T-helper 1 cell treated with Interleukin-12 subunit alpha and Interleukin-12 subunit beta and Interleukin-4 antibody, amounts not matched to agents 30 μg/mL and 1 μg/mL, for 36 hours (primary cell): ENCODE results near the gene CLEC16A.
A peak's percentile ranks its signal among the peaks of the same experiment; 100 is the strongest.
"Not testable (repeated sequence)": the region's sequence is repeated elsewhere in the genome, so short reads cannot be mapped to it uniquely, and the experiment has no call there.

Experiments
- H3K27ac Mint-ChIP-seq: one replicate; pipeline ENCODE4 v1.8.0; 2021; ENCODE audit warnings: mild to moderate bottlenecking, mixed read lengths
- H3K27me3 Mint-ChIP-seq: one replicate; pipeline ENCODE4 v1.8.0; 2021; ENCODE audit warnings: low read depth, mixed read lengths
- H3K36me3 Mint-ChIP-seq: one replicate; pipeline ENCODE4 v1.8.0; 2021; ENCODE audit warnings: low read depth, mixed read lengths
- H3K4me1 Mint-ChIP-seq: one replicate; pipeline ENCODE4 v1.8.0; 2021; ENCODE audit warnings: low read depth, mixed read lengths
- H3K4me3 Mint-ChIP-seq: one replicate; pipeline ENCODE4 v1.8.0; 2021; ENCODE audit warnings: mild to moderate bottlenecking, moderate library complexity, mixed read lengths
- H3K9me3 Mint-ChIP-seq: one replicate; pipeline ENCODE4 v1.8.0; 2021; ENCODE audit warnings: mixed read lengths

Gene CLEC16A

DNA sequence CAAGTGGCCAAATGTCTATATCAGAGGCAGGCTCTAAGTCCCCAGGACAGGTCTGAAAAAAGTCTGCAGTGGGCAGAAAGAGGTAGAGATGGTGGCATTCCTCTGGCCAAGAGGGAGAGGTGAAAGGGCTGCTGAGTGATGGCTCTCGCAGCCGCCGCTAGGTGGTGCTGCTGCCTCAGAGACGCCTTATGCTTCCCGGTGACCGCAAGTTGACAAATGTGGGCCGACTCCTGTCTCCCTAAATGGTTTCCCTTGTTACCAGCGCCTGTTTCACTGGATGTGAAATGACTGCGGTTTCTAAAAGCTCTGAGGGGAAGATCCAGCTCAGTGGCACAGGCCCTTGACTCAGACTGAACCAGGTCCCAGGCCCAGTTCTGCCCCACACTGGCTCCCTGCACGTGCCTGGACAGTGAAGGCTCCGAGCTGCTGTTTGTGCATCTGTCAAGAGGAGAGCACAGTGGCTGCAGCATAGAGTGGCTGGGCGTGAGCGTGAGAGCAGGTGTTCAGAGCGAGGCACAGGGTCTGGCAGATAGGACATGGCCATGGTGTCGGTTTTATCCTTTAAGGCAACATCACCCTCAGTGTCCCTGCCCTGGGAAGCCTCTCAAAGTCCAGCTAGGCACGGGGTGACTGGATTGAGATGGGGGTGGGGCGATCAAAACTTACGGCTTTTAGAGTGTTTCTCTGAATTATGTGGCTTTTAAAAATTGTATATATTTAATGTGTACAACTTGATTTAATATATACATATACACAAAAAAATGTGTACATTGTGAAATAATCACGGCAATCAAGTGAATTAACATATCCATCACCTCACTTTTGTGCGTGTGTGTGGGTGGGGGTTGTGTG lies 19.9 kb downstream of the CLEC16A start:
- H3K4me1 Mint-ChIP-seq, result peaks cover 51% of the 10 kb centered on the region
- H3K9me3 Mint-ChIP-seq, result peaks cover 7% of the 10 kb centered on the region
- peak overlapping the region; percentile 91 for H3K27ac Mint-ChIP-seq
- H3K4me3 Mint-ChIP-seq, result peak overlapping the region; percentile 69
- no peaks in the 10 kb centered on the region for H3K27me3 Mint-ChIP-seq
- peaks cover 41% of the 10 kb centered on the region for H3K36me3 Mint-ChIP-seq

DNA sequence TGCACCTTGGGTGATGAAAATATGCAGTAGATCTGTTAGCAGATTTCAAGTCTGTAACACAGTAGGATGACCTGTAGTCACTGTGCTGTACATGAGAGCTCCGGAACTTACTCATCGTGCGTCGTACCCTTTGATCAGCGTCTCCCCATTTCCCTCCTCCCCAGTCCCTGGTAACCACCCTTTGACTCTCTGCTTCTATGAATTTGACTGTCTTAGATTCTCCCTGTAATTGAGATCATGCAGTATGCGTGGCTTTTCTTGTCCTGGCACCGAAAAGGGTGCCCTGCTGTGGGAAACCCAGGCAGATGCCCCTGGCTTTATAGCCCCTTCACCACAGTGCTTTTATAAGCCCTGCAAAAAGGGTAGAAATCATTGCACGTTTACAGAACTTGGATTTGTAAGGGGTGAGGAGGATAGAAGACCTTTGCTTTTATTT lies 20.5 kb downstream of the CLEC16A start:
- Mint-ChIP-seq H3K36me3 (peaks cover 41% of the 10 kb centered on the region), H3K27ac (peak overlapping the region; percentile 91), H3K4me1 (peaks cover 51% of the 10 kb centered on the region), H3K27me3 (no peaks in the 10 kb centered on the region), H3K9me3 (peaks cover 7% of the 10 kb centered on the region), H3K4me3 (peak overlapping the region; percentile 69)

DNA sequence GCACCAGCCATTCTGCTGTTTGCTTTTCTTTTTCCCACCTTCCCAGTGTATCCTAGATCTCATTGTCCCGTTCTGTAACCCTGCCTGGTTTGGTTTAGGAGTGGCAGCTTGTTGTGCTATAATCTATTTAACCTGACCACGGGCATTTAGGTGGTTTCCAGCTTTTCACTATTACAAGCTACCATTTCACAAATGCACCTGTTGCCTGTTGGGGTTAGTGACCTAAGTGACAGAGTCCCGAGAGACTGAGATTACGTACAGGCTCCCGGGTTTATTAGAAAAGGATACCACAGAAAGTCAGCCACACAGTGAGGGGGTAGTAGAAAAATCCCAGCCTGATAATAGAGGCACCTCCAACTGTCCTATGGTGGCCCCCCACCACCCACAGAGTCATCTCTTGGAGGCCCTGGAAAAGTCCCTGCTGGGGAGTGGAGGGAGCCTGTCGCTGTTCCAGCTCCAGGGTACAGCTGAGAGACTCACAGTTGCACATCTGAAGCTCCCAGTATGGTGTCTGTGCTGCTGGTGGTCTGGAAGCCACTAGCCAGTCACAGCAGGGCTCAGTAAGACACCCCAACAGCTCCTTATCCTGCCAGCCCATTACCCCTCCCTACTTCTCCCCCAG lies 21.2 kb downstream of the CLEC16A start:
- peaks cover 7% of the 10 kb centered on the region for H3K9me3 Mint-ChIP-seq
- peaks cover 45% of the 10 kb centered on the region for H3K36me3 Mint-ChIP-seq
- peak overlapping the region; percentile 91 for H3K27ac Mint-ChIP-seq
- H3K4me3 Mint-ChIP-seq, result peak overlapping the region; percentile 54
- H3K27me3 Mint-ChIP-seq, result no peaks in the 10 kb centered on the region
- peaks cover 52% of the 10 kb centered on the region for H3K4me1 Mint-ChIP-seq

DNA sequence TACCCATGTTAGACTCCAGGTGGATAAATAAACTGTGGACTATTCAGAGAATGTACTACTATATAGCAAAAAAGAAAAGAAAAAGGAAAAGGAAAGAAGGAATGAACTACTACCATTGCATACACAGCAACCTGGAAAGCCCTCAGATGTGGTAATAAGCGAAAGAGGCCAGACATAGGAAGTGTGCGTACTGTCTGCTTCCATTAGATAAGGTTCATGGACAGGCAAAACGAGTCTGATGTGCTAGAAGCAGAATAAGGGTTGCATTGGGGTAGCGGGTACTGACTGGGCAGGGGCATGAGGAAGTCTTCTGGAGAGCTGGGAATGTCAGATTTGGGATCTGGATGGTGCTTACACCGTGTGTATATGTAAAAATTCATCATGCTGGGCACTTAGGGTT lies 21.8 kb downstream of the CLEC16A start:
- Mint-ChIP-seq H3K27ac (peak overlapping the region; percentile 91), H3K4me3 (peak overlapping the region; percentile 51), H3K36me3 (peaks cover 48% of the 10 kb centered on the region), H3K27me3 (no peaks in the 10 kb centered on the region), H3K4me1 (peaks cover 53% of the 10 kb centered on the region), H3K9me3 (peaks cover 7% of the 10 kb centered on the region)

DNA sequence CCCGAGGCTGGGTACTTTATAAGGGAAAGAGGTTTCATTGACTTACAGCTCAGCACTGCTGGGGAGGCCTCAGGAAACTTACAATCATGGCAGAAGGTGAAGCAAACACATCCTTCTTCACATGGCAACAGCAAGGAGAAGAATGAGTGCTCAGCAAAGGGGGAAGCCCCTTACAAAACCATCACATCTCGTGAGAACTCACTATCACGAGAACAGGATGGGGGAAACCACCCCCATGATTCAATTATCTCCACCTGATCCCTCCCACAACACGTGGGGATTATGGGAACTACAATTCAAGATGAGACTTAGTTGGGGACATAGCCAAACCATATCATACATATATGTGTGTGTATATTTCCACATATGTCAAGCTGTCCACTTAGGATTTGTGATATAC lies 22.2 kb downstream of the CLEC16A start:
- peak overlapping the region; percentile 51 for H3K4me3 Mint-ChIP-seq
- H3K4me1 Mint-ChIP-seq, result peaks cover 55% of the 10 kb centered on the region
- peaks cover 53% of the 10 kb centered on the region for H3K36me3 Mint-ChIP-seq
- not testable (repeated sequence) for H3K9me3 Mint-ChIP-seq, H3K27me3 Mint-ChIP-seq
- peak overlapping the region; percentile 91 for H3K27ac Mint-ChIP-seq

DNA sequence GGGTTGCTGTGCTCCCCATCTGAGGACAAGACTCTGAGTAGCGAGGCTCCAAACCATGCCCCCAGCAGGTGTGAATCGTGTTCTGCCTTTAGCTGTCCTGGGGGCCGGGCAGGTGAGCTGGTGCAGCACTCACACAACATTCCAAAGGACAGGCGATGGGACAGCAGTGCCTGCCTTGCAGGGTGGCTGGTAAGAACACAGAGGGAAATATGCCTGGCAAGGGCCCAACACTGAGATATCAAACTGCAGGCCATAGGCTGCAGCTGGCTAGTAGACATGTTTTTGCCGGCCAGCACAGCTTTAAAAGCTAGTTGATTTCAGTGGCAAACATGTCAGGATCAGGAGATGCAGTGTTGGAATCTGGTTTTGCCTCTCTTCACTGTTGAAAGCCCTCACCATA lies 23.6 kb downstream of the CLEC16A start:
- H3K4me1 Mint-ChIP-seq, result peaks cover 65% of the 10 kb centered on the region
- no peak overlapping the region for H3K27ac Mint-ChIP-seq
- H3K36me3 Mint-ChIP-seq, result peaks cover 54% of the 10 kb centered on the region
- H3K4me3 Mint-ChIP-seq, result no peak overlapping the region
- H3K27me3 Mint-ChIP-seq, result no peaks in the 10 kb centered on the region
- peaks cover 7% of the 10 kb centered on the region for H3K9me3 Mint-ChIP-seq

DNA sequence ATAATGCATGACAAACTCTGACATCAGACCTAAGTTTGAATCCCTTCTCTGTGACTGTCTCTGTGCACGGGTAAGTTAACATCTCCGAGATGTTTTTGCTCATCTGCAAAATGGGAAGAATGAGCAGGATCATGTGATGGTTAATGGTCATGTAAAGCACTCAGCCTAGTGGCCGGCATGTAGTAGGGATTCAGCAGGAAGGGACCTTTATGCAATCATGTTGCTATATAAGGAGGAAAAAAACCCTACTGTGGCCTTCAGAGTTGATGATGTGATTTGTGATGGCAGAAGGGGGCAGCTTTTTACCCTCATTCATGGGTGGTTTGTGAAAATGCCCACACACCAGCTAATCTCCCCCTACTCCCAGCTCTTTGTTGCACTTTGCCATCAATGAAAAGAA lies 24.1 kb downstream of the CLEC16A start:
- peaks cover 7% of the 10 kb centered on the region for H3K9me3 Mint-ChIP-seq
- H3K4me3 Mint-ChIP-seq, result no peak overlapping the region
- peaks cover 54% of the 10 kb centered on the region for H3K36me3 Mint-ChIP-seq
- H3K4me1 Mint-ChIP-seq, result peaks cover 65% of the 10 kb centered on the region
- H3K27ac Mint-ChIP-seq, result no peak overlapping the region
- no peaks in the 10 kb centered on the region for H3K27me3 Mint-ChIP-seq

DNA sequence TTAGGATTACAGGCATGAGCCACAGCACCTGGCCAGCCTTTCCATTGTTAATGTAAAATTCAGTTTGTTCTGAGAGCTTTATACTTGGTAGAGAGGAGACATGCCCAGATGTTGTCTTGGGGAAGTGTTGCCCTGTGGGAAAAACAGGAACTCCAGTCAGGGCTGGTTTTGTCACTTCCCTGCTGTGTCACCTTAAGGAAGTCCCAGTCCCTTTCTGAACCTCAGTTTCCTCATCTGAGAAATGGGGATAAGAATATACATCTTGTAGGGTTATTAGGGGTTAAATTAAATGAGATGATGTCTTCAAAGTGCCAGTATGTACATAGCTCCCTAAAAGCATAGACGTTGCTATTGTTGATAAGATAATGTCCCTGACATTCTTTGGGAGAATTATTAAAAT lies 25.3 kb downstream of the CLEC16A start:
- Mint-ChIP-seq H3K27ac (no peak overlapping the region), H3K4me1 (peaks cover 59% of the 10 kb centered on the region), H3K4me3 (no peak overlapping the region), H3K36me3 (peaks cover 50% of the 10 kb centered on the region), H3K27me3 (no peaks in the 10 kb centered on the region), H3K9me3 (peaks cover 7% of the 10 kb centered on the region)

DNA sequence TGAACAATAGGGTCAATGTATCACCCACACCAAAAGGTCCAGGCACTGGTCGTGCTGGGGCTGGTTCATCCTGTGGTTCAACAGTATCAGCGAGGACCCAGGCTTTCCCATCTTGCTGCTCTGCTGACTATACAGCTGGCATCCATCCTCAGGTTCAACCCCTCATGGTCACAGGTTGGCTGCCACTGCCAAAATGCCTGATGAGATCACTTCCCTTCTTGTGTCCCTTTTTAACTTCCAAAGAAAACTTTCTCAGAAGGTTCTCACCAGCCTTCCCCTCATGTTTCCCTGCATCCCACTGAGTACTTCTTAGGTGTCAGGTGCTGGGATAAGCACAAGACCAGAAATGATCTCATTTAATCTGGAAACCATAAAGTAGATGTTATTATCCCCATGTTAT lies 25.7 kb downstream of the CLEC16A start:
- Mint-ChIP-seq H3K27me3 (no peaks in the 10 kb centered on the region), H3K36me3 (peaks cover 53% of the 10 kb centered on the region), H3K4me3 (no peak overlapping the region), H3K4me1 (peaks cover 59% of the 10 kb centered on the region), H3K9me3 (peaks cover 7% of the 10 kb centered on the region), H3K27ac (no peak overlapping the region)

DNA sequence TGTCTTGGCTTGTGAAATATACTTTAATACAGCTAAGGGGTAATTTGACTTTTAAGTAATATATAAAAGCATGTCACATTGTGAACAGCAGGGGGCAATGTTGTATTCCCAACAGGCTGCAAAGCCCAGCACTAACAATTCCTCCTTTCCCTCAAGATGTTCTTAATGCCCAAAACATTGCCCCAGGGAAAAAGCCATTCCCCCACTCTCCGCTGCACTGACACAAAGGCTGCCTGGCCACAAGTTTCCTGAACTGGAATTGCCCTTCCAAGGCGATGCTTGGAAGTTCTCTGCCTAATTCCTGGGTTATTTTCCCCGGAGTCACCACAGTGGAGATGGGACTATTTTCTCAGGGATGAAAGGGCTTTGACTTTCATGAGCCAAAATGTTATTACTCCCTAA lies 27.2 kb downstream of the CLEC16A start:
- Mint-ChIP-seq H3K4me1 (peaks cover 46% of the 10 kb centered on the region), H3K4me3 (no peak overlapping the region), H3K36me3 (peaks cover 44% of the 10 kb centered on the region), H3K27me3 (no peaks in the 10 kb centered on the region), H3K9me3 (no peaks in the 10 kb centered on the region), H3K27ac (peak overlapping the region; percentile 56)

DNA sequence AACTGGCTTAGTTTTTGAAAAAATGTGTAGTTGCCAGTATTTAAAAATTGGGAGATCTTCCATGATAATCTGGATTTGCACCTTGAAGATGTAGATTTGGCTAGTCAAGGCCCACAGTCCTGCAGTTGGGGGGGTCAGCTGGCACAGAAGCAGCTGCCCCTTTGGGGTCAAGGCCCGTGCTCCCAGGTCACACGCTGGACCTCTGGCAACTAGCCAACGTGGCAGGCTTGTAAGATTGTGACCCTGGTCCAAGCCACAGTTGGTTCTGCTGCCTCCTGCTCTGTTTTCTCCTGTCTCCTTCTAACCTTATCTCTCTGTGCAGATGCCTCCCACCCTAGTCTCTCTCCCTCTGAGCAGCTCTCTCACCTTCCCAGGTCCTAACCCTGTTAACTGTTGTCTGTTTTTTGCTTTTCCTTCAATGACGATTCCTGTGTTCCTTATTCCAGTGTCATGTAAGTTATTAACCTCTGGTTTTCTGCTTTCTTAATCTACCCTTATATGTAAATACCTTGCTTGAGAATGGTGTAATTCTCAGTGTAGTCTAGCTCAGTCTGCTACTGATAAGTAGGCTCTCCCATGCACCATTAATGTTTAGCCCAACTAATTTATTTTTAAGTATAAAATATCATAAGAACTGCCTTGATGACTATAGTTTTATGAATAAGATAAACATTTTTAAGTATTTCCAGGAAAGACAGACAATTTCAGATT lies 27.9 kb downstream of the CLEC16A start:
- peak overlapping the region; percentile 58 for H3K27ac Mint-ChIP-seq
- H3K27me3 Mint-ChIP-seq, result no peaks in the 10 kb centered on the region
- peaks cover 41% of the 10 kb centered on the region for H3K36me3 Mint-ChIP-seq
- H3K4me3 Mint-ChIP-seq, result peak overlapping the region; percentile 59
- peaks cover 46% of the 10 kb centered on the region for H3K4me1 Mint-ChIP-seq
- H3K9me3 Mint-ChIP-seq, result no peaks in the 10 kb centered on the region

DNA sequence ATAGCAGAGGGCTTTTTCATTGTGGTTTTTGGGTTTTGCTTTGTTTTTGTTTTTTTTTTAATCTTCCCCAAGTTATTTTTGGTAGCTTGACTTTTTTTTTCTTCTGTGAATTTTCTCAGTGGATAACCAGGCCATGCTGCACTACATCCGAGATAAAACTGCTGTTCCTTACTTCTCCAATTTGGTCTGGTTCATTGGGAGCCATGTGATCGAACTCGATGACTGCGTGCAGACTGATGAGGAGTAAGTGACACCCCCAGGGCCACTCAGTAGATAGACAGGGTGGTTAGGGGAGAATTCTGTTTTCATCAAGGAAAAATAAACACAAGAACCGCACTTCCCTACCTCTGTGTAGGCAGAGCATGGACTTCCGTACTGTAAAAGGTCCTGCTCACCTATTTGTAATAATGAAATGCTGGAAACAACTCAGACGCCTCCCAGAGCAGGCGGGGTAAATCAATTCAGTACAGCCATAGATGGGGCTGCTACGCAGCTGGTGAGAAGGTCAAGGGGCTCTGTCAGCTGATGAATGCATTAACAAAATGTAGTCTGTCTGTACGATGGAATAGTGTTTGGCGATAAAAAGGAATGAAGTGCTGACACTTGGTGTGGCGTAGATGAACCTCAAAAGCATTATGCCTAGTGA lies 28.6 kb downstream of the CLEC16A start:
- Mint-ChIP-seq H3K4me1 (peaks cover 53% of the 10 kb centered on the region), H3K27me3 (no peaks in the 10 kb centered on the region), H3K4me3 (peak overlapping the region; percentile 55), H3K9me3 (no peaks in the 10 kb centered on the region), H3K27ac (peak overlapping the region; percentile 56), H3K36me3 (peaks cover 45% of the 10 kb centered on the region)

DNA sequence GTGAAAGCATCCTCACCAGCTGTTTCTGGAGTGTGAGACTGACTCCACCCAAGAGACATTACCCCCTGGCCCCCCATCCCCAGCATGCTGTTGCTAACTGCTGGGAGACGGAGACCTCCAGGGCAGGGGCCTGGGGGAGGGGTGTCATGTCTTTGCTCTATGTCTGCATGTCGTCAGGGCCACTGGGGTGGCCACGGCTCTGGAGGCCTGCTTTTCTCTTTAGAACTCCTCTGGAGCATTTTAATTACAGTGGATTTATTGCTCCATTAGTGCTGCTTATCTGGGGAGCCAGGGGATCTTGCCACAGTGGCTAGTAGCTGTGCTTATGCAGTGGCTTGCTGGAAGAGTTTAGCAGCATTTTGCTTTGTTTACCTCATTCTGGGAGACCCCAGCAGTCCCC lies 32.3 kb downstream of the CLEC16A start:
- Mint-ChIP-seq H3K4me1 (peaks cover 53% of the 10 kb centered on the region), H3K27me3 (no peaks in the 10 kb centered on the region), H3K36me3 (peaks cover 36% of the 10 kb centered on the region), H3K9me3 (no peaks in the 10 kb centered on the region), H3K4me3 (no peak overlapping the region), H3K27ac (no peak overlapping the region)

DNA sequence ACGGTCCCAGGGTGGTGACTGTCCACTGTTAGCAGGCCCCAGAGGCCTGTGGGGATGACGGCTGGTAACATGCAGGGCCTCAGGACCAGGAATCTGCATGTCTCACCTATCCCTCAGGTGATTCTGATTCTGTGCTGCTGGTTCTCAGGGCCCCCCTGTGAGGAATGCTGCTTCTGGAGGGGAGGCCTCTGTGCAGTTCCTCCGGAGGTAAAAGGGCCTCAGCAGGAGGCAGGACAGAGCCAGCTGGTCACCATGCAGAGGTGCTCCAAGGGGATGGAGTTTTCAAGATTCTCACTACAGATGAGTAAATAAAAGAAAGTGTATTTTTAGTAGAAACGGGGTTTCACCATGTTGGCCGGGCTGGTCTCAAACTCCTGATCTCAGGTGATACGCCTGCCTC lies 33.8 kb downstream of the CLEC16A start:
- H3K9me3 Mint-ChIP-seq, result no peaks in the 10 kb centered on the region
- peak overlapping the region; percentile 66 for H3K27ac Mint-ChIP-seq
- peaks cover 53% of the 10 kb centered on the region for H3K4me1 Mint-ChIP-seq
- peaks cover 34% of the 10 kb centered on the region for H3K36me3 Mint-ChIP-seq
- no peak overlapping the region for H3K4me3 Mint-ChIP-seq
- no peaks in the 10 kb centered on the region for H3K27me3 Mint-ChIP-seq
